NCI-H187 treated with DMSO at 0.1 percent for 48 hours (cell line): ENCODE results near the gene LRRC74A.

Experiments used
- DNase-seq: peaks from one replicate; lab custom pipeline; 2025; lab: John Stamatoyannopoulos, UW

LRRC74A gene

DNA sequence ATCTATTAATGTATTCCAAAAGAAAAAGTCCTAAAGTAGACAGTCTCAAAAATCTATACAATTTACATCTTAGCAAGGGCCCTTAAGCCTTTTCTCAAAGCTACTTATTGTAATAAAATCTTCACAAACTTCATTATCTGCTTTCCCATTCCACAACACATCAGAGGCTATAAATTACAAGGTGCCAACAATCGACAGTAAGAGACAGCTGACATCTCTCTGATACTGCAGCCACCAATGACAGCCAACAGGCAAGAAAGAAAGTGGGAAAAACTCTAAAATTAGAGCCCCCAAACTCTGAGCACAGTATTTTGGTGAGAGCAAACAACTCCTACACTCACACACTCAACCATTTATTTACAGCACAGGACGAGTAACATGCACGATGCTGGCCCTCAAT, 15.7 kb upstream of the LRRC74A start:
- no peak for DNase-seq

- DNase-seq, result no peak
Observed at GRCh38 chr14:76810953-76811400, 15.2 kb upstream of the LRRC74A start.

GRCh38 chr14:76811561-76811960, 14.6 kb upstream of the LRRC74A start:
- DNase-seq, result no peak

GRCh38 chr14:76812093-76812421, 14.2 kb upstream of the LRRC74A start:
- DNase-seq, result no peak

GRCh38 chr14:76812422-76813383, 13.5 kb upstream of the LRRC74A start, which contains the start of gene ANGEL1:
TSS of gene ANGEL1 (minus strand) at chr14:76812882. CDS start at chr14:76812827, 55 bp downstream.
- DNase-seq, result peak; percentile 68

DNA sequence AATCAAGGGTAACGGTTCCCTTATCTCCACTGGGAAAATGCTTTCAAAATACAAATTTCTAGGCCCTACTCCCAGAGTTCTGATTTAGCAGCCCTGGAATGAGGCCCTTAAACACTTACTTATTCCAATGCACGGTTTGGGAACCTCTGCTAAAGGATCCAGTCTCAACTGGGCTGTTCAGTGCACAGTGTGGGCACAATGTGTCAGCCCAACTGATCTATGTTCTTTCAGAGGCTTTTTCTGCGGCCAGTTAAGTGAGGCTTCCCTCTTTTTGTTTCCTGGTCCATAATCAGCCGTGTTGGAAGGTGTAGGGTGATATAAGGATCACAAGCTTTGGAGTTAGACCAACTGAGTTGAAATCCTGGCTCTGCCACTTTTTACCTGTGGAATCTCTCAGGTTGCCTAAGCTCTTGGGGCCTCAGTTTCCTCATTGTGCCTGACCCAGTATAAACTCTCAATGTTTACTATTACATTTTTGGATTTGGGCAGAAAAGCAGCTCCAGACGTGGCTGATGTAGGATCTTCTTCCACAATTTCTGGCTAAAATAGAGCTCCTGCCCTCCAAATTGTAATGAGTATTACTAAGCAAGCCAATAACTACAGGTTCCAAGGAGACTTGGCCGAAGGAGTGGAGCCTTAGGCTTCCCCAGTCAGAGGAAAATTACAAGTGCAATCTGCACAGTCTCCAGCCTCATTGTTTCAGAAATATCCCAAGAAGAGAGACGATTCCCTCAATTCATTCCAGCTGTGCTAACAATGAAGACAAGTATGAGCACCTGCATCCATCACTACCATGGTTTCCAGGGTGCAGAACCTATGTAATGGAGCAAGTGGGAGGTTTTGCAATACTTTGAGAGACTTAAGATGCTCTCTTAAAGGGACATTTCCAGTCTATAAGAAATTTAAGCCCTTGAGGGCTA, 11.2 kb upstream of the LRRC74A start:
- no peak for DNase-seq

DNA sequence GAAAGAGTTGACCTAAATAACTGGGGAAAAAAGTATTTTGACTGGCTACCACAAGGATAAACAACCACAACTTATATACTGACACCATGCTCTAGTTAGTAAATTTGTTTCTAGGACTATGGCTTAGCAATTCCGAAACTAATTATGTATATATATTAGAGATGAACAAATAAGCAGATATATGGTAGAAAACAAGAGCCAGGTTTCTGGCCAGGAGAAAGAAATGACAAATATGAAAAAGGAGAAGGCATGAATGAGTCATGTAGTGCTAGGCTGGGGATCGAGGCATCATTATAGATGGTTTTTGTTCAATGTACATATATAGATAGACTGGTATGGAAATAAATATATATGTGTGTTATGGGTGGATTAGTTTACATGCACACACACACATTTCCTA, 5.5 kb upstream of the LRRC74A start:
- no peak for DNase-seq

- no peak for DNase-seq
Observed at GRCh38 chr14:76827696-76828296, 1.6 kb downstream of the LRRC74A start.

GRCh38 chr14:76828339-76829012, 2.3 kb downstream of the LRRC74A start:
- DNase-seq, result no peak

- no peak for DNase-seq
Observed at GRCh38 chr14:76829013-76829365, 2.8 kb downstream of the LRRC74A start.

DNA sequence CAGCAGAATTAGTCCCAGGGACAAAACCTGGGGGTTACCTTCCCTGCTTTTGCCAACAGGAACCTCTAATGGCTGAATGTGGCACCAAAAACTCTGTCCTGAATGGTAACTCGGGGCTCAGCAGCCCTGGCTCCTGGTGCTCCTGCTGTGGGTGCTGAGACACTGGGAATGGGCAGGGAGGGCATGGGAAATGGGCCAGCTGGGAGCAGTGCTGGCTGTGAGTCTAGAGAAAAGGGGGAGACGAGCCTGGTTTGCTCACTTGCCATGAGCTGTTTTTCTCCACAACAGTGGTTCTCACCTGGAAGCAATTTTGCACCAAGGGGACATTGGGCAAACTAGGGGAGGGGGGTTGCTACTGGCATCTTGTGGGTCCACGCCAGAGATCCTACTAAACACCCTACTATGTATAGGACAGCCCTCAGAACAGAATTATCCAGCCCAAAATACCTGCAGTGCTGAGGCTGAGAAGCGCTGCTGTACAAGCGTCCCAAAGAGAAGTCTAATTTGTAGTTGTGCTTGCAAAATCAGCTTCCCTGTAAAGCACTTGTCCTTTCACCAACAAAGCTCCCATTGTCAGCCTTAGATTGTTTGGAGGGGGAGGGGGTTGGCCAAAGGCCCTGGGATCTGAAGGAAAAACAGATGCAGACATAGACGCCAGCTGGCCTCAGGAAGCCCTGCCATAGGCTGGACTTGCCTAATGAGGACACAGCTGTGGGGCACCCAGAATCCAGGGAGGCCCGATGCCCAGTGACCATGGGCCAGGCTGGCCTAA, 3.6 kb downstream of the LRRC74A start:
- DNase-seq, result no peak

DNA sequence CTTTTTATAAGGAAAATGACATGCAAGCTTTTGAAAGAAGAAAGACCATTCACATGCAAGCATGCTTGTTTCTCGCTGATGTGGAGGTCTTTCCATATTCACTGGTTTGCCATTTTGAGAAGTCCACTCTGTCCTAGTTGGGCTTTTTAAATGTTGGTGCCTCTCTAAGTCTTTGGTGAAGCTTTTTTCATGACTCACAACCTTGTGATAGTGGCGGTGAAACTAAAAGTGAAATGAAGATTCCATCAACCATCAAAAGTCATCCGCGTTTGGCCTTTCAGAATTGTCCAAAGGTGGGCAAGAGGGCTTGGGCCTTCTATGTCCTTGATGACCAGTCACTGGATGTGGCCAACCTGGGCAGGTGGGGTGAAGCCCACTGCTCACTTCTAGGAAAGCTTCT, 4.3 kb downstream of the LRRC74A start:
- DNase-seq, result no peak

DNA sequence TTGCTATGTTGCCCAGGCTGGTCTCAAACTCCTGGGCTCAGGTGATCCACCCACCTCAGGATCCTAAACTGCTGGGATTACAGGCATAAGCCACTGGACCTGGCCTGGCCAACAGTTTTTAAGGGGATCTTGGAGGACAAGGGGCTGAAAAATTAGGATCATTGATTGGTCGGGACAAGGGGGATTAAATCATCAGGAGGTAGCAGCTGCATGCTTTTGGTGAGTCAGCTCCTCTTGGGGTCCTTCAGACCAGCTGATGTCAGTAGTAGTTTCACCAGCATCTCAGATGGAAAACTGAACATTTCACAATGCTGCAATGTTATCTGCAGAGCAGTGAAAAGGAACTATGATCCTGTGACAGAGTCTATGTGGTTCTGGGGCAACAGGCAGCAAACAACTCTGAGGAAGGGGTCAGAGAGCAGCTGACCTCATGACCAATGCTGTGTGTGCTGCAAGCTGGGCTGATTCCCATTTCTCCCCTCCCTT, 6.3 kb downstream of the LRRC74A start:
- DNase-seq, result no peak

DNA sequence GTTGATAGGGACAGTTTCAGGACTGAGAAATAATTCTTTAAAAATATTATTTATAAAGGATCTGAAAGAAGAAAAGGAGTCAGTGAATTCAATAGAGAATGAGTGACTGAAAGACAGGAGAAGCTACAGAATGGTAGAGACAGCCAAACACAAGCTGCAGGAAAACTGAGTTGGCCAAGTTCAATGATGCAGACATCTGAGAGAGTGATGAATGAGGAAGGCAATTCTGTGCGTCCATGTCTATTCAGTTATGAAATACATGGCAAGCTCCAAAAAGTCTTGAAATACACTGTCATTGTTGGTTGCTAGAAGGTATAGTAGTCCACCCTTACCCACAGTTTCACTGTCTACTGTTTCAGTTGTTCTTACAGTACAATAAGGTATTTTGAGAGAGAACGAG, 6.8 kb downstream of the LRRC74A start:
- no peak for DNase-seq

DNA sequence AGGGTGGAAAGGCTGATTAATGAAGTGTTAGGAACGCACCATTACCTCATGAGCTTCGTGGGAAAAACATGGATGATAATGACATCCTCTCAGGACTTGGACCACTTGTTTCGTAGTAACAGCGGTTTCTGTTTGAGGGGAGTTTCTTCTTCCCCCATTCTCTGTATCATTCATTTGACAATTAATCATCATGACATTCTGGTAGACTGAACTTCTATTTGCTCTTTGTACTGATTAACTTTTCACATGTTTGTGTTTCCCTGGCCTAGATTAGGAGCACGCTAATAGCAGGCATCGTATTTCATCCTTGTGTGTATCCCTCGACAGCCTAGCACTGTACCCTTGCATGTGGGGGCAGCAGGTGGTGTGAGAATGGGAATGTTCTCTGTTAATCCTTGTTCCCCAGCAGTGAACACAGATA, 8.0 kb downstream of the LRRC74A start:
- DNase-seq, result no peak

- DNase-seq, result no peak
Observed at GRCh38 chr14:76836029-76836630, 9.9 kb downstream of the LRRC74A start.

- no peak for DNase-seq
Observed at GRCh38 chr14:76837524-76837923, 11.3 kb downstream of the LRRC74A start.

GRCh38 chr14:76842414-76842813, 16.2 kb downstream of the LRRC74A start:
- no peak for DNase-seq

GRCh38 chr14:76844223-76844622, 18.0 kb downstream of the LRRC74A start:
- DNase-seq, result no peak

DNA sequence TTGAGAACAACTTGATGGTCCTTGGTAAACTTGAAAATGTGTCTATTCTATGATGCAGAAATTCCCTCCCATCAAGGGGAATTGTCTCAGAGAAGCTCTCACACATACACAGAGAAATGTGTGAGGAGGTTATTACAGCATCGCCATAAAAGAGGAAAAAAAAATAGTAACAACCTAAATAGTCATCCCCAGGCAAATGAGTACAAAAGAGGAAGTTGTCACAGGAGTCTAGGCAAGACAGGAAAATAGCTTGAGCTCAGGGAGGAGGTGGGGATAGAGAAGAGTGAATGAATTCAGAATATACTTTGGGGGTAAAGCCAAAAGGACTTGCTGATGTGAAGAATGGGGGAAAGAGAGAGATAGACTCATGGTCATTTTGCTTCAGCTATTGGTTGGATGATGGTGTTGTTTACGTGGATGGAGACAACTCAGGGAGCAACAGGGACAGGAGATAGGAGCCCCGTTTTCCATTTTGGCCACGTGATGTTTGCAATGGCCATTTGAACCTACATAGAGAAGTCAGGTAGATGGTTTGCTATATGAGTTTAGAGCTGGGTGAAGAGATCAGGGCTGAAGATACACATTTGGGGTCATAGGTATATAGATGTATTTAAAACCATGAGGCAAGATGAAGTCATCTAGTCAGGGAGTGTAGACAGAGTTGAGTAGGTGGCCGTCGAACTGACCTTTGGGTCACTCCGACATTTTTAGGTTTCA, 20.3 kb downstream of the LRRC74A start:
- DNase-seq, result no peak
